GM23338 (cell line): Measurements from ENCODE around the gene MKX. TPM values are rescaled to one million over a fixed set of nuclear protein-coding genes. Genes with fewer than 3 reads are reported as not detected.
A peak's percentile ranks its signal among the peaks of the same experiment; 100 is the strongest.

Source experiments
- ATAC-seq: fragments of 200-7000 bp; cut with Tn5 transposase; 3 replicates; pipeline ENCODE4 v1.9.1; 2020
- DNase-seq: peaks from one replicate; pipeline ENCODE4 v3.0.0-alpha.2; 2015; ENCODE audit warnings: low spot score
- H2AFZ ChIP-seq: fragments of 200-600 bp; sonication (generic); 2 replicates; pipeline ENCODE4 v1.8.0; 2016; ENCODE audit warnings: antibody characterized with exemption, mild to moderate bottlenecking, moderate library complexity
- H3F3A ChIP-seq: fragments of 200-600 bp; sonication (generic); replicated peaks from 2 replicates; pipeline ENCODE4 v1.8.0; 2017; ENCODE audit warnings: antibody characterized with exemption, mixed run types, low read depth
- H3K27ac ChIP-seq: fragments of 200-600 bp; sonication (generic); 2 replicates; pipeline ENCODE4 v1.6.1; 2016; ENCODE audit warnings: low read depth
- H3K27me3 ChIP-seq: fragments of 200-600 bp; sonication (generic); 2 replicates; pipeline ENCODE4 v1.8.0; 2016; ENCODE audit warnings: mild to moderate bottlenecking, mixed run types, moderate library complexity; ENCODE audit not compliant: insufficient read depth
- H3K36me3 ChIP-seq: fragments of 200-600 bp; sonication (generic); 2 replicates; pipeline ENCODE4 v1.8.0; 2016; ENCODE audit warnings: mild to moderate bottlenecking; ENCODE audit not compliant: insufficient read depth
- H3K4me1 ChIP-seq: fragments of 200-600 bp; sonication (generic); 2 replicates; pipeline ENCODE4 v1.8.0; 2016; ENCODE audit warnings: mild to moderate bottlenecking, moderate library complexity; ENCODE audit not compliant: insufficient read depth
- H3K4me2 ChIP-seq: fragments of 200-600 bp; sonication (generic); 2 replicates; pipeline ENCODE4 v1.7.1; 2017; ENCODE audit warnings: mixed run types
- H3K4me3 ChIP-seq: fragments of 200-600 bp; sonication (generic); 2 replicates; pipeline ENCODE4 v1.6.1; 2016; ENCODE audit warnings: mixed run types
- H3K79me2 ChIP-seq: fragments of 200-600 bp; sonication (generic); replicated peaks from 2 replicates; pipeline ENCODE4 v1.8.0; 2017; ENCODE audit warnings: mild to moderate bottlenecking; ENCODE audit not compliant: insufficient read depth
- H3K9me2 ChIP-seq: fragments of 200-600 bp; sonication (generic); 2 replicates; pipeline ENCODE4 v1.8.0; 2017; ENCODE audit not compliant: insufficient read depth
- H4K20me1 ChIP-seq: fragments of 200-600 bp; sonication (generic); replicated peaks from 2 replicates; pipeline ENCODE4 v1.8.0; 2017; ENCODE audit warnings: mild to moderate bottlenecking; ENCODE audit not compliant: insufficient read depth
- H3K27ac Mint-ChIP-seq: 2 replicates; pipeline ENCODE4 v1.8.0; 2020; ENCODE audit warnings: inconsistent platforms, mild to moderate bottlenecking, moderate library complexity, mixed read lengths
- H3K27me3 Mint-ChIP-seq: 3 replicates; pipeline ENCODE4 v1.8.0; 2022; ENCODE audit warnings: low read depth, mild to moderate bottlenecking, moderate library complexity, mixed read lengths, inconsistent platforms; ENCODE audit not compliant: insufficient read depth, poor library complexity
- H3K36me3 Mint-ChIP-seq: 3 replicates; pipeline ENCODE4 v1.8.0; 2021; ENCODE audit warnings: low read depth, mild to moderate bottlenecking, inconsistent platforms, moderate library complexity, mixed read lengths
- H3K4me1 Mint-ChIP-seq: 3 replicates; pipeline ENCODE4 v1.8.0; 2020; ENCODE audit warnings: mild to moderate bottlenecking, inconsistent platforms, mixed read lengths
- H3K4me3 Mint-ChIP-seq: 3 replicates; pipeline ENCODE4 v1.8.0; 2021; ENCODE audit warnings: moderate library complexity, mild to moderate bottlenecking, inconsistent platforms, mixed read lengths
- H3K9me3 Mint-ChIP-seq: 3 replicates; pipeline ENCODE4 v1.8.0; 2020; ENCODE audit warnings: moderate library complexity, mild to moderate bottlenecking, inconsistent platforms, mixed read lengths
- CREB1 ChIP-seq: fragments of 250-450 bp; sonication (Bioruptor Pico); IDR thresholded peaks from 2 replicates; pipeline ENCODE4 v1.5.0; 2020; ENCODE audit warnings: low read depth, mild to moderate bottlenecking, moderate library complexity
- EZH2 ChIP-seq: fragments of 200-600 bp; sonication (generic); IDR thresholded peaks from one replicate; pipeline ENCODE4 v1.8.0; 2017; ENCODE audit warnings: antibody characterized with exemption, mild to moderate bottlenecking, low read depth; ENCODE audit not compliant: unreplicated experiment
- JUNB ChIP-seq: IDR thresholded peaks from one replicate; pipeline ENCODE4 v1.6.1; 2016; ENCODE audit warnings: antibody characterized with exemption; ENCODE audit not compliant: unreplicated experiment
- polyA plus RNA-seq: library from polyadenylated mRNA; unstranded; fragments of >200 nt; fragmentation: Nextera tagmentation; extraction: Ambion mirVana; gene quantifications from 2 replicates; pipeline ENCODE4 v1.2.1, GENCODE V29; 2016
- total RNA-seq: library from RNA; depleted of rRNA; stranded (reverse); fragments of >200 nt; shearing (Covaris generic); gene quantifications from 2 replicates; pipeline ENCODE4 v1.2.3, GENCODE V29; 2014
- TF ChIP-seq, protein P1 (sequence below), 2 experiments: fragments of 200-600 bp in 1 of 2; sonication (generic) in 1 of 2; conservative IDR thresholded peaks; 2 replicates each; pipeline versions ENCODE4 v1.5.1 to v1.6.1; 2016 to 2017; ENCODE audit warnings: antibody characterized with exemption in 2 of 2, low read depth in 2 of 2, mild to moderate bottlenecking in 2 of 2, moderate library complexity in 1 of 2
- TF ChIP-seq, protein P2 (sequence below): IDR thresholded peaks from one replicate; pipeline ENCODE4 v1.6.1; 2018; ENCODE audit warnings: antibody characterized with exemption; ENCODE audit not compliant: unreplicated experiment

The MKX gene
- total and polyA plus RNA-seq, 2 experiments from 2014 or later, result 0.66 to 0.97 TPM

DNA sequence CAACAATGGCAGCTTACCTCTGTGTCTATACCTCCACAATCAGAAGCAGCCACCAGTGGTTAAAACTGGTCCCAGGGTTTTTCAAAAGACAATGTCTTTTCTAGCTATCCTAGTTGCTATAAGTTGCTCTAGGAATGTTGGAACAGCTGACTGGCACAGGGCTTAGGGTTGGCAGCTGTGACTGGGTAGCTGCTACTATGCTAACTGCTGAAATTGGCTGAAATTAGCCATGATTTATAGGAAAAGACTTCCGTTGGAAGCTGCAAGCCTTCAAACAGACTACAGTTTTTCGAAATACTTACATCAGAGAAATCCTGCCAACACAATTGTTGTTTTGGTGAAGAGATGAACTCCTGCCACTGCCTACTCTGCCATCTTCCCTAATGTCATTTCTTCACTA is 102.3 kb downstream of the MKX start:
- Mint-ChIP-seq H3K9me3 (peaks cover 5% of the 10 kb centered on the region; the same call in 2 of the 3 replicates), H3K4me1 (no peaks in the 10 kb centered on the region), H3K27me3 (no peaks in the 10 kb centered on the region), H3K27ac (no peak overlapping the region), H3K36me3 (no peaks in the 10 kb centered on the region), H3K4me3 (no peak overlapping the region)
- H3K4me2 ChIP-seq, result no peak overlapping the region
- no peak for DNase-seq
- no peaks in the 10 kb centered on the region for H3K36me3 ChIP-seq
- no peak for TF ChIP-seq EZH2
- TF ChIP-seq, protein P1, sequence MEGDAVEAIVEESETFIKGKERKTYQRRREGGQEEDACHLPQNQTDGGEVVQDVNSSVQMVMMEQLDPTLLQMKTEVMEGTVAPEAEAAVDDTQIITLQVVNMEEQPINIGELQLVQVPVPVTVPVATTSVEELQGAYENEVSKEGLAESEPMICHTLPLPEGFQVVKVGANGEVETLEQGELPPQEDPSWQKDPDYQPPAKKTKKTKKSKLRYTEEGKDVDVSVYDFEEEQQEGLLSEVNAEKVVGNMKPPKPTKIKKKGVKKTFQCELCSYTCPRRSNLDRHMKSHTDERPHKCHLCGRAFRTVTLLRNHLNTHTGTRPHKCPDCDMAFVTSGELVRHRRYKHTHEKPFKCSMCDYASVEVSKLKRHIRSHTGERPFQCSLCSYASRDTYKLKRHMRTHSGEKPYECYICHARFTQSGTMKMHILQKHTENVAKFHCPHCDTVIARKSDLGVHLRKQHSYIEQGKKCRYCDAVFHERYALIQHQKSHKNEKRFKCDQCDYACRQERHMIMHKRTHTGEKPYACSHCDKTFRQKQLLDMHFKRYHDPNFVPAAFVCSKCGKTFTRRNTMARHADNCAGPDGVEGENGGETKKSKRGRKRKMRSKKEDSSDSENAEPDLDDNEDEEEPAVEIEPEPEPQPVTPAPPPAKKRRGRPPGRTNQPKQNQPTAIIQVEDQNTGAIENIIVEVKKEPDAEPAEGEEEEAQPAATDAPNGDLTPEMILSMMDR (conservative IDR thresholded peaks at IDR 0.05; ENCODE audit: low read depth in 2 of 2), result no peak
- no peak for TF ChIP-seq JUNB
- no peak overlapping the region for H3K4me3 ChIP-seq
- H3K27me3 ChIP-seq, result no peaks in the 10 kb centered on the region
- H3K4me1 ChIP-seq, result no peaks in the 10 kb centered on the region
- H3K79me2 ChIP-seq, result no peaks in the 10 kb centered on the region
- no peak for ATAC-seq
- peak overlapping the region; percentile 89 for H2AFZ ChIP-seq
- H4K20me1 ChIP-seq, result no peaks in the 10 kb centered on the region
- no peak overlapping the region for H3K27ac ChIP-seq
- H3K9me2 ChIP-seq, result no peaks in the 10 kb centered on the region
- no peaks in the 10 kb centered on the region for H3F3A ChIP-seq

DNA sequence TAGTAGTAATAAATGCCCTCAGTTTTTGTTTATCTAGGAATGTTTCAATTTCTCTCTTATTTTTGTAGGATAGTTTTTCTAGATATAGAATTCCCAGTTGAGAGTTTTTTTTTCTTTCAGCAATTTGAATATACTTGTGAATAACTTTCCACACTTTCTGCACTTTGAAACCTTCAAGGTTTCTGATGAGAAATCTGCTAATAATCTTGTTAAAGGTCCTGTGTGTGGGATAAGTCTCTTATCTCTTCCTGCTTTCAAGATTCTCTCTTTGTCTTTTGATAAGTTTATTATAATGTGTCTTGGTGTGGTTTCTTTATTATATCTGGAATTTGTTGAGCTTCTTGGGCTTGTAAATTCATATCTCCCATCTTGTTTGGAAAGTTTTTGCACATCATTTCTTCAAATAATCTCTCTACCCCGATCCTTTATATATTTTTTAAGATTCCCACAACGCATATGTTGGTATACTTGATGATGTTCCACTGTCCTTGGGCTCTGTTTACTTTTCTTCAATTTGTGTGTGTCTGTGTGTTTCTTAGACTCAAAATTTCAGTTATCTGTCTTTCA is 103.5 kb downstream of the MKX start:
- Histone ChIP-seq H2AFZ (no peak overlapping the region), H3K4me3 (no peak overlapping the region), H3K4me2 (no peak overlapping the region), H3K9me2 (no peaks in the 10 kb centered on the region), H3K27me3 (no peaks in the 10 kb centered on the region), H4K20me1 (no peaks in the 10 kb centered on the region), H3K4me1 (no peaks in the 10 kb centered on the region), H3F3A (no peaks in the 10 kb centered on the region), H3K27ac (no peak overlapping the region), H3K36me3 (no peaks in the 10 kb centered on the region), H3K79me2 (no peaks in the 10 kb centered on the region)
- TF ChIP-seq, protein P2, sequence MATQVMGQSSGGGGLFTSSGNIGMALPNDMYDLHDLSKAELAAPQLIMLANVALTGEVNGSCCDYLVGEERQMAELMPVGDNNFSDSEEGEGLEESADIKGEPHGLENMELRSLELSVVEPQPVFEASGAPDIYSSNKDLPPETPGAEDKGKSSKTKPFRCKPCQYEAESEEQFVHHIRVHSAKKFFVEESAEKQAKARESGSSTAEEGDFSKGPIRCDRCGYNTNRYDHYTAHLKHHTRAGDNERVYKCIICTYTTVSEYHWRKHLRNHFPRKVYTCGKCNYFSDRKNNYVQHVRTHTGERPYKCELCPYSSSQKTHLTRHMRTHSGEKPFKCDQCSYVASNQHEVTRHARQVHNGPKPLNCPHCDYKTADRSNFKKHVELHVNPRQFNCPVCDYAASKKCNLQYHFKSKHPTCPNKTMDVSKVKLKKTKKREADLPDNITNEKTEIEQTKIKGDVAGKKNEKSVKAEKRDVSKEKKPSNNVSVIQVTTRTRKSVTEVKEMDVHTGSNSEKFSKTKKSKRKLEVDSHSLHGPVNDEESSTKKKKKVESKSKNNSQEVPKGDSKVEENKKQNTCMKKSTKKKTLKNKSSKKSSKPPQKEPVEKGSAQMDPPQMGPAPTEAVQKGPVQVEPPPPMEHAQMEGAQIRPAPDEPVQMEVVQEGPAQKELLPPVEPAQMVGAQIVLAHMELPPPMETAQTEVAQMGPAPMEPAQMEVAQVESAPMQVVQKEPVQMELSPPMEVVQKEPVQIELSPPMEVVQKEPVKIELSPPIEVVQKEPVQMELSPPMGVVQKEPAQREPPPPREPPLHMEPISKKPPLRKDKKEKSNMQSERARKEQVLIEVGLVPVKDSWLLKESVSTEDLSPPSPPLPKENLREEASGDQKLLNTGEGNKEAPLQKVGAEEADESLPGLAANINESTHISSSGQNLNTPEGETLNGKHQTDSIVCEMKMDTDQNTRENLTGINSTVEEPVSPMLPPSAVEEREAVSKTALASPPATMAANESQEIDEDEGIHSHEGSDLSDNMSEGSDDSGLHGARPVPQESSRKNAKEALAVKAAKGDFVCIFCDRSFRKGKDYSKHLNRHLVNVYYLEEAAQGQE, result no peak
- no peak for TF ChIP-seq EZH2
- no peak for TF ChIP-seq CREB1 (CRISPR knock-in tag)
- no peaks in the 10 kb centered on the region for H3K36me3 Mint-ChIP-seq
- H3K4me1 Mint-ChIP-seq, result no peaks in the 10 kb centered on the region
- DNase-seq (no peak), ATAC-seq (no peak)
- H3K9me3 Mint-ChIP-seq, result peaks cover 5% of the 10 kb centered on the region; the same call in 2 of the 3 replicates
- no peak overlapping the region for H3K27ac Mint-ChIP-seq
- H3K4me3 Mint-ChIP-seq, result no peak overlapping the region
- no peaks in the 10 kb centered on the region for H3K27me3 Mint-ChIP-seq
